HG03432 (cell line): ENCODE results near the gene SOX13.

Experiments
- ATAC-seq: cut with Tn5 transposase; IDR thresholded peaks from one replicate; pipeline ENCODE4 v1.9.1; 2021; ENCODE audit warnings: mild to moderate bottlenecking, moderate library complexity; ENCODE audit not compliant: unreplicated experiment

SOX13 gene

GRCh38 chr1:204104331-204105130 is 31.6 kb downstream of the SOX13 start:
- ATAC-seq, result no peak

GRCh38 chr1:204105131-204105515 is 32.2 kb downstream of the SOX13 start:
- ATAC-seq, result no peak

GRCh38 chr1:204106825-204107224 is 33.9 kb downstream of the SOX13 start:
- ATAC-seq, result no peak

- no peak for ATAC-seq
Measured at GRCh38 chr1:204107892-204108291, 35.0 kb downstream of the SOX13 start.

- ATAC-seq, result no peak
Measured at GRCh38 chr1:204108312-204109141, 35.6 kb downstream of the SOX13 start.

- ATAC-seq, result no peak
Measured at GRCh38 chr1:204110894-204111633, 38.1 kb downstream of the SOX13 start.

- ATAC-seq, result no peak
Measured at GRCh38 chr1:204112876-204113730, 40.2 kb downstream of the SOX13 start.

- no peak for ATAC-seq
Measured at GRCh38 chr1:204113896-204114295, 41.0 kb downstream of the SOX13 start.

- ATAC-seq, result no peak
Measured at GRCh38 chr1:204114606-204115005, 41.7 kb downstream of the SOX13 start.

- no peak for ATAC-seq
Measured at GRCh38 chr1:204115116-204115515, 42.2 kb downstream of the SOX13 start.

- no peak for ATAC-seq
Measured at GRCh38 chr1:204116539-204116938, 43.6 kb downstream of the SOX13 start.

- ATAC-seq, result no peak
Measured at GRCh38 chr1:204121840-204122555, 49.1 kb downstream of the SOX13 start.

- no peak for ATAC-seq
Measured at GRCh38 chr1:204123376-204123775, 50.5 kb downstream of the SOX13 start.

GRCh38 chr1:204124639-204125038 is 51.7 kb downstream of the SOX13 start:
- ATAC-seq, result no peak

- ATAC-seq, result no peak
Measured at GRCh38 chr1:204125759-204126351, 52.9 kb downstream of the SOX13 start.

- no peak for ATAC-seq
Measured at GRCh38 chr1:204126386-204126785, 53.5 kb downstream of the SOX13 start.

GRCh38 chr1:204126956-204127355 is 54.0 kb downstream of the SOX13 start:
- no peak for ATAC-seq

- no peak for ATAC-seq
Measured at GRCh38 chr1:204127597-204128242, 54.8 kb downstream of the SOX13 start.

- ATAC-seq, result no peak
Measured at GRCh38 chr1:204128464-204128963, 55.6 kb downstream of the SOX13 start.
